ENCODE data around the gene ME2. TPM values are rescaled to one million over a fixed set of nuclear protein-coding genes. Genes with fewer than 3 reads are reported as not detected.

The ME2 gene
- total and polyA plus RNA-seq, 9 of the 15 experiments (the other 6 are each of a cell fraction or from before 2014, with no cell fraction given), result 12.3 to 54.4 (median 36.2) TPM

DNA sequence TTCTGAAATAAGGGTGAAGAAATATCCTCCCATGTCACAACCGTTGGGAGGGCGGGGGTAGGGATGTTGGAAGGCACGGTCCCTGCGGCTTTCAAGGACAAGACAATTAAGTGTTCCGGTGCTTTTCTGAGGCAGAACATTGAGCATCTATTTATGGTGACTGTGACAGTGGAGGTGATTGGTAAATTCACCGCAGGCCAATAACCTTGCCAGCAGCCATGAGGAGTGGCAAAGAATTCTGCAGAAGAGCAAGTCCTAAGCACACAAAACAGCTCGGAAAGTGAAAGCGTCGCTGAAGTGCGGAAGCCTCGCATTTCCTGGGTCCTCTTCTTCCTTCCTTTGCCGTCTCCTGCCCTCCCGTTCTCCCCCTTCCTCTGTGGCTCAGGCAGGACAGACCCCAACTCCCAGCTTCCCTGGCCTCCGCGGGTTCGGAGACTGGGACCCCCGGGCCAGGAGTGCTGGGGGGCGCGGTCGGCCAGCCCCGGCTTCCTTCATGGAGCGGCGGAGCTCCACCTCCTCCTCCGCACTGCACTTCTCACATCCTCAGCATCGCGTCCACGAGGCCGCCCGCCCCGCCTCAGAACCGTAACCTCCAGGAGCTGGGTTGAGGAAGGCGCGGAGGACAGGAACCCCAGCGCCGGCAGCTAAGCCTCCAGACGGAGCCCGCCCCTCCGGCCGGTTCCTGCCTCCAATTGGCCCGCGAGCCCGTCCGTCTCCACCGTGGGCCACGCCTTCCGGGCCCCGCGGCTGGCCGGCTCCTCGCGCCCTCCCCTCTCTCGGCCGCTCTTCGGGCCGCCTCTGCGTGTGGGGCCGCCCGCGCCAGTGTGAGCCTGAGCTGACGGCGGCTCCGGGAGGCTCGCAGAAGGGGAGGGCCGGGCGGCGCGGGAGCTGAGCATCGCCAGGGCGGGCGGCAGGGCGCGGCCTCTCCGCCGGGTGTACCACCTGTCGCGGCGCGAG is at the start of gene ME2 (continued):
- TF ChIP-seq ZNF124 (CRISPR knock-in tag; IDR thresholded peaks at IDR 0.05) (no peak), MYC (IDR thresholded peaks at IDR 0.05; ENCODE audit: low read depth, low read length) (peak; percentile 74), MYC (CRISPR knock-in tag; IDR thresholded peaks at IDR 0.05; ENCODE audit: borderline replicate concordance, low read depth) (no peak), NUFIP1 (IDR thresholded peaks at IDR 0.05; ENCODE audit: partially characterized antibody) (no peak), CREM (IDR thresholded peaks at IDR 0.05; ENCODE audit: low read depth) (0 out of 2 replicates have a peak, but pooled peaks have one; percentile 4), TCF7 (IDR thresholded peaks at IDR 0.05; ENCODE audit: borderline replicate concordance) (no peak), NR3C1 (CRISPR knock-in tag; IDR thresholded peaks at IDR 0.05) (no peak), HDAC1 (IDR thresholded peaks at IDR 0.05) (peak in 1 of 2 experiments; percentile 62; a peak in 2 of 4 replicates), FOS (IDR thresholded peaks at IDR 0.05; ENCODE audit: extremely low read depth, insufficient read length) (peak; percentile 47), POLR2AphosphoS5 (IDR thresholded peaks at IDR 0.05; ENCODE audit: control insufficient read depth, insufficient read depth, low read depth, low read length) (peak; percentile 46; the same call in 1 of the 2 replicates), ZNF431 (CRISPR knock-in tag; IDR thresholded peaks at IDR 0.05) (no peak), U2AF1 (optimal IDR thresholded peaks at IDR 0.05; ENCODE audit: low read depth, low read length) (no peak), NCOA6 (IDR thresholded peaks at IDR 0.05) (no peak), SUPT5H (IDR thresholded peaks at IDR 0.05) (peak; percentile 78; the same call in 1 of the 2 replicates), CREB1 (IDR thresholded peaks at IDR 0.05) (peak; percentile 27; the same call in 1 of the 2 replicates), CREB1 (CRISPR knock-in tag; IDR thresholded peaks at IDR 0.05) (no peak), SIN3A (IDR thresholded peaks at IDR 0.05; ENCODE audit: borderline replicate concordance in 2 of 2, control insufficient read depth in 1 of 2, low read depth in 2 of 2, low read length in 2 of 2) (peak in 1 of 2 experiments; percentile 31; a peak in 1 of 4 replicates)
- TF ChIP-seq, protein P1, sequence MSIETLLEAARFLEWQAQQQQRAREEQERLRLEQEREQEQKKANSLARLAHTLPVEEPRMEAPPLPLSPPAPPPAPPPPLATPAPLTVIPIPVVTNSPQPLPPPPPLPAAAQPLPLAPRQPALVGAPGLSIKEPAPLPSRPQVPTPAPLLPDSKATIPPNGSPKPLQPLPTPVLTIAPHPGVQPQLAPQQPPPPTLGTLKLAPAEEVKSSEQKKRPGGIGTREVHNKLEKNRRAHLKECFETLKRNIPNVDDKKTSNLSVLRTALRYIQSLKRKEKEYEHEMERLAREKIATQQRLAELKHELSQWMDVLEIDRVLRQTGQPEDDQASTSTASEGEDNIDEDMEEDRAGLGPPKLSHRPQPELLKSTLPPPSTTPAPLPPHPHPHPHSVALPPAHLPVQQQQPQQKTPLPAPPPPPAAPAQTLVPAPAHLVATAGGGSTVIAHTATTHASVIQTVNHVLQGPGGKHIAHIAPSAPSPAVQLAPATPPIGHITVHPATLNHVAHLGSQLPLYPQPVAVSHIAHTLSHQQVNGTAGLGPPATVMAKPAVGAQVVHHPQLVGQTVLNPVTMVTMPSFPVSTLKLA (conservative IDR thresholded peaks at IDR 0.05), result peak in 1 of 2 experiments; percentile 52; a peak in 2 of 4 replicates

All from K562 (cell line).